ENCODE measurements around the gene UPF3B. TPM values are rescaled to one million over a fixed set of nuclear protein-coding genes. Genes with fewer than 3 reads are reported as not detected.
"Not testable (repeated sequence)": the region's sequence is repeated elsewhere in the genome, so short reads cannot be mapped to it uniquely, and the experiment has no call there.

The UPF3B gene
- total RNA-seq, 1 experiment from 2014 or later, result 17.2 TPM

- Mint-ChIP-seq H3K9me3 (ENCODE audit: low read depth, unreplicated experiment) (no peaks in the 10 kb centered on the region), H3K27me3 (ENCODE audit: unreplicated experiment) (no peaks in the 10 kb centered on the region), H3K4me1 (ENCODE audit: low read depth, unreplicated experiment) (no peaks in the 10 kb centered on the region), H3K36me3 (ENCODE audit: insufficient read depth, unreplicated experiment) (peaks cover 21% of the 10 kb centered on the region), H3K27ac (ENCODE audit: unreplicated experiment) (no peak overlapping the region), H3K4me3 (ENCODE audit: low read depth, unreplicated experiment) (no peak overlapping the region)
- BruUV-seq (replicated peaks), result no TSS peak
- no peak for TF ChIP-seq CTCF (IDR thresholded peaks at IDR 0.05; ENCODE audit: unreplicated experiment)
- intact Hi-C loops (cut with micrococcal nuclease; ENCODE audit: unreplicated experiment), result no loop called here
- DNase-seq, result no peak
- CTCF ChIA-PET, result no interaction called here
Measured at GRCh38 chrX:119828446-119828845, 24.3 kb downstream of the UPF3B start.

- H3K4me1 Mint-ChIP-seq (ENCODE audit: low read depth, unreplicated experiment), result no peaks in the 10 kb centered on the region
- CTCF ChIA-PET, result interaction anchor here (0.6 kb wide), 1 partner anchor 72 kb away, joined by 3 read pairs; no protein-coding TSS in a partner anchor
- H3K27ac Mint-ChIP-seq (ENCODE audit: unreplicated experiment), result no peak overlapping the region
- H3K36me3 Mint-ChIP-seq (ENCODE audit: insufficient read depth, unreplicated experiment), result peaks cover 22% of the 10 kb centered on the region
- H3K4me3 Mint-ChIP-seq (ENCODE audit: low read depth, unreplicated experiment), result no peak overlapping the region
- no peak for TF ChIP-seq CTCF (IDR thresholded peaks at IDR 0.05; ENCODE audit: unreplicated experiment)
- H3K27me3 Mint-ChIP-seq (ENCODE audit: unreplicated experiment), result no peaks in the 10 kb centered on the region
- no peak for DNase-seq
- no peaks in the 10 kb centered on the region for H3K9me3 Mint-ChIP-seq (ENCODE audit: low read depth, unreplicated experiment)
- intact Hi-C loops (cut with micrococcal nuclease; ENCODE audit: unreplicated experiment), result no loop called here
- no TSS peak for BruUV-seq (replicated peaks)
Measured at GRCh38 chrX:119826399-119826959, 26.3 kb downstream of the UPF3B start.

GRCh38 chrX:119824221-119824620, 28.5 kb downstream of the UPF3B start:
- H3K27me3 Mint-ChIP-seq (ENCODE audit: unreplicated experiment); BruUV-seq (replicated peaks); DNase-seq; H3K27ac Mint-ChIP-seq (ENCODE audit: unreplicated experiment); H3K4me3 Mint-ChIP-seq (ENCODE audit: low read depth, unreplicated experiment); H3K4me1 Mint-ChIP-seq (ENCODE audit: low read depth, unreplicated experiment); intact Hi-C loops (cut with micrococcal nuclease; ENCODE audit: unreplicated experiment); CTCF ChIA-PET; H3K9me3 Mint-ChIP-seq (ENCODE audit: low read depth, unreplicated experiment): not testable (repeated sequence)
- peaks cover 13% of the 10 kb centered on the region for H3K36me3 Mint-ChIP-seq (ENCODE audit: insufficient read depth, unreplicated experiment)

- H3K4me1 Mint-ChIP-seq (ENCODE audit: low read depth, unreplicated experiment); H3K4me3 Mint-ChIP-seq (ENCODE audit: low read depth, unreplicated experiment); DNase-seq; H3K36me3 Mint-ChIP-seq (ENCODE audit: insufficient read depth, unreplicated experiment); intact Hi-C loops (cut with micrococcal nuclease; ENCODE audit: unreplicated experiment); H3K9me3 Mint-ChIP-seq (ENCODE audit: low read depth, unreplicated experiment); CTCF ChIA-PET; BruUV-seq (replicated peaks); H3K27ac Mint-ChIP-seq (ENCODE audit: unreplicated experiment); H3K27me3 Mint-ChIP-seq (ENCODE audit: unreplicated experiment): not testable (repeated sequence)
Measured at GRCh38 chrX:119821703-119822102, 31.1 kb downstream of the UPF3B start.

GRCh38 chrX:119817130-119817690, 35.6 kb downstream of the UPF3B start:
- no peak for TF ChIP-seq CTCF (IDR thresholded peaks at IDR 0.05; ENCODE audit: unreplicated experiment)
- Mint-ChIP-seq H3K4me1 (ENCODE audit: low read depth, unreplicated experiment) (no peaks in the 10 kb centered on the region), H3K27me3 (ENCODE audit: unreplicated experiment) (no peaks in the 10 kb centered on the region), H3K9me3 (ENCODE audit: low read depth, unreplicated experiment) (no peaks in the 10 kb centered on the region), H3K36me3 (ENCODE audit: insufficient read depth, unreplicated experiment) (no peaks in the 10 kb centered on the region), H3K4me3 (ENCODE audit: low read depth, unreplicated experiment) (no peak overlapping the region), H3K27ac (ENCODE audit: unreplicated experiment) (no peak overlapping the region)
- intact Hi-C loops (cut with micrococcal nuclease; ENCODE audit: unreplicated experiment), result no loop called here
- CTCF ChIA-PET, result no interaction called here
- no peak for DNase-seq
- BruUV-seq (replicated peaks), result no TSS peak

Data from Calu3 (cell line).